Loucy (cell line): ENCODE results near the gene ARID1B.

Experiments
- H2AFZ ChIP-seq: fragments of 200-600 bp; sonication (generic); 2 replicates; pipeline ENCODE4 v1.6.0; 2016; ENCODE audit warnings: antibody characterized with exemption, mild to moderate bottlenecking, low read length, moderate library complexity
- H3F3A ChIP-seq: fragments of 200-600 bp; 2 replicates; pipeline ENCODE4 v1.6.0; 2016; ENCODE audit warnings: antibody characterized with exemption, low read depth, mild to moderate bottlenecking
- H3K27me3 ChIP-seq: fragments of 200-600 bp; sonication (generic); 2 replicates; pipeline ENCODE4 v1.6.1; 2014; ENCODE audit warnings: low read length, mild to moderate bottlenecking; ENCODE audit not compliant: insufficient read depth, poor library complexity, severe bottlenecking
- H3K36me3 ChIP-seq: fragments of 200-600 bp; sonication (generic); 2 replicates; pipeline ENCODE4 v1.6.1; 2016; ENCODE audit warnings: low read length; ENCODE audit not compliant: insufficient read depth
- H3K4me1 ChIP-seq: fragments of 200-600 bp; sonication (generic); 2 replicates; pipeline ENCODE4 v1.5.1; 2014; ENCODE audit warnings: low read length, mild to moderate bottlenecking; ENCODE audit not compliant: insufficient read depth, poor library complexity, severe bottlenecking
- H3K4me2 ChIP-seq: fragments of 200-600 bp; sonication (generic); 2 replicates; pipeline ENCODE4 v1.6.0; 2014; ENCODE audit warnings: antibody characterized with exemption, low read length, low read depth, mild to moderate bottlenecking; ENCODE audit not compliant: poor library complexity, severe bottlenecking
- H3K4me3 ChIP-seq: fragments of 200-600 bp; sonication (generic); 2 replicates; pipeline ENCODE4 v1.5.1; 2014; ENCODE audit warnings: low read length, mild to moderate bottlenecking, mixed read lengths; ENCODE audit not compliant: poor library complexity, severe bottlenecking
- H3K79me2 ChIP-seq: fragments of 200-600 bp; sonication (generic); 2 replicates; pipeline ENCODE4 v1.6.1; 2014; ENCODE audit warnings: low read length; ENCODE audit not compliant: insufficient read depth
- H3K9ac ChIP-seq: fragments of 200-600 bp; sonication (generic); 2 replicates; pipeline ENCODE4 v1.6.0; 2014; ENCODE audit warnings: mild to moderate bottlenecking, low read depth, low read length, moderate library complexity; ENCODE audit not compliant: poor library complexity, severe bottlenecking
- H3K9me2 ChIP-seq: fragments of 200-600 bp; sonication (generic); replicated peaks from 2 replicates; pipeline ENCODE4 v1.6.1; 2016; ENCODE audit warnings: low read depth, low read length, mixed read lengths
- H3K9me3 ChIP-seq: fragments of 200-600 bp; sonication (generic); 2 replicates; pipeline ENCODE4 v1.6.1; 2014; ENCODE audit warnings: mild to moderate bottlenecking, antibody characterized with exemption, low read length, low read depth; ENCODE audit not compliant: insufficient read depth
- H4K20me1 ChIP-seq: fragments of 200-600 bp; sonication (generic); 2 replicates; pipeline ENCODE4 v1.6.0; 2014; ENCODE audit warnings: antibody characterized with exemption, low read length, mild to moderate bottlenecking; ENCODE audit not compliant: insufficient read depth, poor library complexity, severe bottlenecking
- CTCF ChIP-seq: fragments of 200-600 bp; sonication (generic); conservative IDR thresholded peaks from 2 replicates; pipeline ENCODE4 v1.5.1; 2014; ENCODE audit warnings: mild to moderate bottlenecking, antibody characterized with exemption, low read length
- EZH2phosphoT487 ChIP-seq: fragments of 200-600 bp; IDR thresholded peaks from 2 replicates; pipeline ENCODE4 v1.6.1; 2018; ENCODE audit warnings: antibody characterized with exemption, mild to moderate bottlenecking, moderate library complexity, borderline replicate concordance

Gene ARID1B

GRCh38 chr6:157150076-157150475 is 372.9 kb downstream of the ARID1B start:
- Histone ChIP-seq H4K20me1 (no peaks in the 10 kb centered on the region), H3K79me2 (no peaks in the 10 kb centered on the region), H3K9ac (no peak overlapping the region), H3K27me3 (no peaks in the 10 kb centered on the region), H2AFZ (no peak overlapping the region), H3K4me2 (no peak overlapping the region), H3K9me2 (no peaks in the 10 kb centered on the region), H3F3A (no peaks in the 10 kb centered on the region), H3K9me3 (no peaks in the 10 kb centered on the region), H3K36me3 (peaks cover 65% of the 10 kb centered on the region; the same call in 1 of the 2 replicates), H3K4me3 (no peak overlapping the region), H3K4me1 (no peaks in the 10 kb centered on the region)
- no peak for TF ChIP-seq CTCF
- TF ChIP-seq EZH2phosphoT487 = no peak

GRCh38 chr6:157151029-157151428 is 373.9 kb downstream of the ARID1B start:
- H3K79me2 ChIP-seq = no peaks in the 10 kb centered on the region
- no peaks in the 10 kb centered on the region for H3K9me2 ChIP-seq
- H2AFZ ChIP-seq = no peak overlapping the region
- no peak overlapping the region for H3K4me3 ChIP-seq
- H3K9me3 ChIP-seq = no peaks in the 10 kb centered on the region
- TF ChIP-seq CTCF = no peak
- no peak for TF ChIP-seq EZH2phosphoT487
- H3K4me1 ChIP-seq = no peaks in the 10 kb centered on the region
- peaks cover 73% of the 10 kb centered on the region; the same call in 1 of the 2 replicates for H3K36me3 ChIP-seq
- no peak overlapping the region for H3K4me2 ChIP-seq
- H4K20me1 ChIP-seq = no peaks in the 10 kb centered on the region
- H3K27me3 ChIP-seq = no peaks in the 10 kb centered on the region
- H3F3A ChIP-seq = no peaks in the 10 kb centered on the region
- no peak overlapping the region for H3K9ac ChIP-seq

GRCh38 chr6:157151989-157152388 is 374.8 kb downstream of the ARID1B start:
- Histone ChIP-seq H3K79me2 (no peaks in the 10 kb centered on the region), H3F3A (no peaks in the 10 kb centered on the region), H3K9me2 (no peaks in the 10 kb centered on the region), H4K20me1 (no peaks in the 10 kb centered on the region), H3K9me3 (no peaks in the 10 kb centered on the region), H3K9ac (no peak overlapping the region), H3K27me3 (no peaks in the 10 kb centered on the region), H3K4me3 (no peak overlapping the region), H3K4me1 (no peaks in the 10 kb centered on the region), H3K4me2 (no peak overlapping the region), H2AFZ (no peak overlapping the region), H3K36me3 (peaks cover 81% of the 10 kb centered on the region; the same call in 1 of the 2 replicates)
- TF ChIP-seq CTCF = no peak
